ENCODE data around the gene SRPK3. TPM values are rescaled to one million over a fixed set of nuclear protein-coding genes. Genes with fewer than 3 reads are reported as not detected.
"Not testable (repeated sequence)": the region's sequence is repeated elsewhere in the genome, so short reads cannot be mapped to it uniquely, and the experiment has no call there.

The SRPK3 gene
- total RNA-seq, 1 experiment from 2014 or later: not detected

- not testable (repeated sequence) for H3K9me3 ChIP-seq, DNase-seq, H3K36me3 ChIP-seq, H3K27me3 ChIP-seq, H3K4me3 ChIP-seq
These were observed 37.2 kb upstream of the SRPK3 start for GRCh38 chrX:153743468-153744209.

DNA sequence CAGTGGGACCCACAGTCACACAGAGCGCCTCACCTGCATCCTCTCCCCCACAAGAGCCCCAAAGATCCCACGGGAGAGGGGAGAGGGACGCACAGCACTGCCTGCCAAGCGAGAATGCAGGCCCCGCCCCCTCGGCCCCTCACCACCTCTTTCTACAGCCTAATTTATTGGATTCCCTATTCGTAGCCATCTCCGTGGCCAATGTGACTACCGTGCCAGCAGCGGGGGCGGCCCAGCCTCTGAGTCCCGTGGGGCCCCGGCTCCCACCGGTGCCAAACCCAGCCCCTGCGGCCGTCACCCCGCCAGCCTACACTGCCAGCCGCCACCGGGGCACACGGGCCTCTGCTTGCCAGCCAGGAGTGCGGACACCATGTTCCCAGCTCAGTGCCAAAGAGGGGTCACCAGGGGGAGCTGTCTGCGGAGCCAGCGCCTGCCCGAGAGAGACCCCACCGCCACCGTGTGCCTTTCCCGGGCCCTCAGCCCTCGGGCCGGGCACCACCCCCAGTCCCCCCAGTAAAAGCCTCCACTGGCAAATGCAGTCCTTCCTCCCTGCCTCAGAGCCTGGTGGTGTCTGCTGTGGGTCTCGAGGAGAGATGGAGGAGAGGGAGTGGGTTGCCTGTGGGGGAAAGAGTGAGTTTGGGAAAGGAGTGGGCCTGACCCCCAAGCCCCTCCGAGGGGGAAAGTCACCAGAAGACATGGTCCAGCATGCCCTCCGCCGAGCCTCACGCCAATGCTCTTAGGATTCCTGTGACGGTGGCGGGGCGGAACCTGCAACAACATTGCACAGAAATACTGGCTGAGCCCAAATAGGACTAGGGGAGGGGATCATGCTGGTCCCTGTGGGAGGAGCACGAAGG, 36.4 kb upstream of the SRPK3 start:
- H3K4me3 ChIP-seq: no peak overlapping the region
- no peaks in the 10 kb centered on the region for H3K36me3 ChIP-seq
- H3K27me3 ChIP-seq: no peaks in the 10 kb centered on the region
- no peaks in the 10 kb centered on the region for H3K9me3 ChIP-seq
- no peak for DNase-seq

- H3K9me3 ChIP-seq, H3K36me3 ChIP-seq, DNase-seq, H3K4me3 ChIP-seq, H3K27me3 ChIP-seq: not testable (repeated sequence)
These were observed 35.8 kb upstream of the SRPK3 start for GRCh38 chrX:153745067-153745433.

- Histone ChIP-seq H3K36me3 (no peaks in the 10 kb centered on the region), H3K9me3 (no peaks in the 10 kb centered on the region), H3K27me3 (no peaks in the 10 kb centered on the region), H3K4me3 (no peak overlapping the region)
- DNase-seq: no peak
These were observed 34.5 kb upstream of the SRPK3 start for GRCh38 chrX:153746359-153746758.

- H3K9me3 ChIP-seq, H3K4me3 ChIP-seq, H3K27me3 ChIP-seq: not testable (repeated sequence)
These were observed 33.9 kb upstream of the SRPK3 start for GRCh38 chrX:153746991-153747390.

DNA sequence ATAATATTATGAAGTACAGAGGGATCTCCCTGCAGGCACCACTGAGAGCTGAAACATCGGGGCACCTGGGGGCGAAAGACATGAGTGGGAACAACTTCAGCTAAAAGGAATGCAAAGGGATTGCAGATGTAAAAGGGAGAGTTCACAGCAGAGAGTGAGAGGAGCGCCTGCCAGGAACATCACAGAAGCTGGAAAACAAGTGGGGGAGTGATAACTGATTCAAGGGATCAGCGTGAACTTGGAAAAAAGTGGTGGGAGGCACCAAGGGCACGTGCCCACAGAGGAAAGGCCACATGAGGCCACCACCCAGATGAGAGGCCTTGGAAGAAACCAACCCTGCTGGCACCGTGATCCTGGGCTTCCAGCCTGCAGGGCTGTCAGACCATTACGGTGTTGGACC, 31.8 kb upstream of the SRPK3 start:
- not testable (repeated sequence) for H3K4me3 ChIP-seq, H3K9me3 ChIP-seq, H3K36me3 ChIP-seq, DNase-seq, H3K27me3 ChIP-seq

More at GRCh38 chrX:153746991-153747390, 33.9 kb upstream of the SRPK3 start:
- not testable (repeated sequence) for H3K36me3 ChIP-seq, DNase-seq

- H3K27me3 ChIP-seq: no peaks in the 10 kb centered on the region
- no peaks in the 10 kb centered on the region for H3K9me3 ChIP-seq
- DNase-seq: no peak
- H3K4me3 ChIP-seq: no peak overlapping the region
- no peaks in the 10 kb centered on the region for H3K36me3 ChIP-seq
These were observed 30.6 kb upstream of the SRPK3 start for GRCh38 chrX:153750127-153750774.

DNA sequence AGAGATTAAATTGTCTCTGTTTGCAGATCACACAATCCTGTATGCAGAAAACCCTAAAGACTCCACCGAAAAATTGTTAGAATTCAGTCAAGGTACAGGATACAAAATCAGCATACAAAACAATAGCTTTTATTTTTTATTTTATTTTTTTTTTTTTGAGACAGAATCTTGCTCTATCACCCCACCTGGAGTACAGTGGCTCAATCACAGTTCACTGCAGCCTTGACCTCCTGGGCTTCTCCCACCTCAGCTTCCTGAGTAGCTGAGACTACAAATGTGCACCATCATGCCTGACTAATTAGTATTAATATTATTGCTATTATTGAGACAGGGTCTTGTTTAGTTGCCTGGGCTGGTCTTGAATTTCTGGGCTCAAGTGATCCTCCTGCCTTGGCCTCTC, 25.7 kb upstream of the SRPK3 start:
- H3K36me3 ChIP-seq: no peaks in the 10 kb centered on the region; the same call in 1 of the 2 replicates
- no peaks in the 10 kb centered on the region for H3K27me3 ChIP-seq
- no peak for DNase-seq
- H3K4me3 ChIP-seq: no peak overlapping the region
- H3K9me3 ChIP-seq: no peaks in the 10 kb centered on the region

DNA sequence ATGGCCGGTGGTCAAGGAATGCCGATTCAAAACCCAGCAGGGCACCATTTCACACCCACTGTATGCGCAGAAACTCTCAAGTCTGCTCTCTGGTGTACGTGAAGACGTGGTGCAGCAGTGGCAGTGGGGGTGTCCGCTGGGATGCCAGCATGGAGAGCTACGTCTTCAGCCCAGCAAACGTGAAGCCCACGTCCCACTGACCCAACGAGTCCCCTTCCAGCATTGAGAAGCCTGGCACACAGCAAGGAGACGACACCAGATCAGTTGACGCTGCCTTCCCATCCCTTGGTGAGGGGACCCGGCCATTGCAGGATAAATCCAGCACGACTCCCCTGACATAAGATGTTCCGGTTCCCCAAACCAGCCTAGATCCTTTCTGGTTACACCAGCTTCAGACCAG, 19.0 kb upstream of the SRPK3 start:
- H3K36me3 ChIP-seq: no peaks in the 10 kb centered on the region
- H3K9me3 ChIP-seq: no peaks in the 10 kb centered on the region
- no peak for DNase-seq

DNA sequence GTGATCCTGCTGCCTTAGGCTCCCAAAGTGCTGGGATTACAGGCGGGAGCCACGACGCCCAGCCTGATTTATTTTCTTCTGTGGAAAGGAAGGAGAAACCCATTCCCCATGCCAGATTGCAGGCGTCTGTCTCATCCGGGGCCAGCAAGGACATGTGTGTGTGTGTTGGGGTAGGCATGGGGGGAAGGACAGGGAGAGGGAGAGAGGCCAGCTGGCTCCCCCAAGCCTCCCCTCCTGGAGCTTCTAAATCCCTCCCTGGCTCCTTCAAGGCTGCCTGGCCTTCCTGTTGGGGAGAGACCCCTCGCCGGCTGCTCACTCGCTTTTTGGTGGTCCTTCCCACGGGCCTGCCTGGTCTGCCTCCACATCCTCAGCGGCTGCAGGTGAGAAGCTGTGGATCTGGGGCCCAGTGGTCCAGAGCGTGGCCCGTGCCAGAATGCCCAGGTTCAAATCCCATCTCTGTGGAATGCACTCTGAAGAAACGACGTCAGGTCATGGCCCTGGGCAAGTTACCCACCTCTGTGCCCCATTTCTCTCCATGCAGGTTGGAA, 18.1 kb upstream of the SRPK3 start:
- no peaks in the 10 kb centered on the region for H3K27me3 ChIP-seq
- DNase-seq: no peak

More for the DNA sequence above, 19.0 kb upstream of the SRPK3 start:
- Histone ChIP-seq H3K27me3 (no peaks in the 10 kb centered on the region), H3K4me3 (no peak overlapping the region)

GRCh38 chrX:153763298-153763932, 17.4 kb upstream of the SRPK3 start:
- Histone ChIP-seq H3K4me3 (no peak overlapping the region), H3K27me3 (no peaks in the 10 kb centered on the region), H3K9me3 (no peaks in the 10 kb centered on the region), H3K36me3 (no peaks in the 10 kb centered on the region)
- no peak for DNase-seq

More for the DNA sequence above, 18.1 kb upstream of the SRPK3 start:
- H3K4me3 ChIP-seq: no peak overlapping the region
- H3K36me3 ChIP-seq: no peaks in the 10 kb centered on the region
- no peaks in the 10 kb centered on the region for H3K9me3 ChIP-seq

- Histone ChIP-seq H3K36me3 (no peaks in the 10 kb centered on the region), H3K4me3 (peak within 1 kb of the TSS; percentile 48), H3K9me3 (no peaks in the 10 kb centered on the region), H3K27me3 (no peaks in the 10 kb centered on the region)
- DNase-seq: peak; percentile 84
These were observed 16.7 kb upstream of the SRPK3 start, which contains the start of gene PLXNB3 for GRCh38 chrX:153763989-153764755. Gene PLXNB3 (plus strand): TSS chrX:153764249. CDS start chrX:153765536, 1,287 bp downstream.

- Histone ChIP-seq H3K27me3 (no peaks in the 10 kb centered on the region), H3K36me3 (no peaks in the 10 kb centered on the region), H3K9me3 (no peaks in the 10 kb centered on the region), H3K4me3 (no peak overlapping the region; the same call in none of the 2 replicates)
- DNase-seq: no peak
These were observed 16.1 kb upstream of the SRPK3 start for GRCh38 chrX:153764786-153765137.

- no peaks in the 10 kb centered on the region for H3K27me3 ChIP-seq
- no peaks in the 10 kb centered on the region for H3K36me3 ChIP-seq
- peak overlapping the region; percentile 48 for H3K4me3 ChIP-seq
- no peaks in the 10 kb centered on the region for H3K9me3 ChIP-seq
- DNase-seq: peak; percentile 19
These were observed 15.4 kb upstream of the SRPK3 start for GRCh38 chrX:153765138-153766079.
